ENCODE data around the gene LLCFC1. TPM values are rescaled to one million over a fixed set of nuclear protein-coding genes. Genes with fewer than 3 reads are reported as not detected.

Gene LLCFC1
- total and polyA plus RNA-seq, 2 experiments from 2014 or later: not detected

DNA sequence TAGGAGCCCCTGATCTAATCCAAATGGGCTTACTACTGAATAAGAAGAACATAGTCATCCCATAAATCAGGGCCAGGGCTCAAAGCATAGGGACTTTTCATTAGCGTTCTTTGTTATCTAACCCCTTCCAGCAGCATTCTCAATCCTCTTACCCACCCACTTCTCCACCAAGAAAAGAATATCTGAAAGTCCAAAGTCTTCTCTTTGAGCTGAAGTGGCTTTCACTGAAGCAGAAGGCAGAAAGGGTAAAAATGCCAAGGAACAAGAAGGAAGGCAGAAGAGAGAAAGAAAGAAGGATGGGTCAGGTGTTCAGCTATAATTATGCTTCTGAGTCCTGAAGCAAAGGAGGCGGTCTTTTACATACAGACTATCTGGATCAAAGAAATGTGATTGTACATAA is 15.9 kb upstream of the LLCFC1 start (continued):
- TF ChIP-seq CREB1 (CRISPR knock-in tag; IDR thresholded peaks at IDR 0.05; ENCODE audit: low read depth): no peak

DNA sequence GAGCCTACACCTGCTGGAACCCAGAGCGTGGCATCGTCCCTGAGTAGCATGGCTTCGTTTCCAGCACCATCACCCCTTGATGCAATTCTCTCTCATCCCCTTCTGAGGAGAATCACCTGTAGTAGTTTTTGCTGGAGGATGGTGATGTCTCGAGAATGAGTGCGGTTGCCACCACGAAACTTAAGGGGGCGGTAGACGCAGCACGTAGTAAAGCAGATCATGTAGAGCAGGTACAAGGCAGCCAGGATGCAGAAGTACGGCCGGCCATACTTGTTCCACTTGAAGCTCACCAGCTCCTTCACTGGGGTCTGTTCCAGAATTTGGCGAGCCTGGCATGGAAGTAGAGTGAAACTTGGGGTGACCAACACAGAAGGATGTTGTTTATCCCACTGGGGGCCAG is 13.9 kb upstream of the LLCFC1 start:
- H3K9me3 Mint-ChIP-seq: no peaks in the 10 kb centered on the region; the same call in 2 of the 3 replicates
- Histone ChIP-seq H3K27ac (ENCODE audit: low read depth) (no peak overlapping the region), H3K4me2 (no peak overlapping the region), H3K4me1 (ENCODE audit: insufficient read depth) (no peaks in the 10 kb centered on the region), H4K20me1 (replicated peaks; ENCODE audit: insufficient read depth) (no peaks in the 10 kb centered on the region), H3K4me3 (no peak overlapping the region), H3K79me2 (replicated peaks; ENCODE audit: insufficient read depth) (no peaks in the 10 kb centered on the region), H3K27me3 (ENCODE audit: insufficient read depth) (peaks cover 9% of the 10 kb centered on the region; the same call in 1 of the 2 replicates), H3F3A (replicated peaks; ENCODE audit: low read depth) (no peaks in the 10 kb centered on the region), H2AFZ (no peak overlapping the region), H3K9me2 (ENCODE audit: insufficient read depth) (no peaks in the 10 kb centered on the region), H3K36me3 (ENCODE audit: insufficient read depth) (no peaks in the 10 kb centered on the region)
- H3K4me1 Mint-ChIP-seq: no peaks in the 10 kb centered on the region
- peak; percentile 91 for ATAC-seq
- peaks cover 8% of the 10 kb centered on the region for H3K27me3 Mint-ChIP-seq (ENCODE audit: insufficient read depth, low read depth, poor library complexity)
- TF ChIP-seq JUNB (IDR thresholded peaks at IDR 0.05; ENCODE audit: unreplicated experiment): no peak
- TF ChIP-seq EZH2phosphoT487 (IDR thresholded peaks at IDR 0.05; ENCODE audit: unreplicated experiment): no peak
- TF ChIP-seq, protein P1, sequence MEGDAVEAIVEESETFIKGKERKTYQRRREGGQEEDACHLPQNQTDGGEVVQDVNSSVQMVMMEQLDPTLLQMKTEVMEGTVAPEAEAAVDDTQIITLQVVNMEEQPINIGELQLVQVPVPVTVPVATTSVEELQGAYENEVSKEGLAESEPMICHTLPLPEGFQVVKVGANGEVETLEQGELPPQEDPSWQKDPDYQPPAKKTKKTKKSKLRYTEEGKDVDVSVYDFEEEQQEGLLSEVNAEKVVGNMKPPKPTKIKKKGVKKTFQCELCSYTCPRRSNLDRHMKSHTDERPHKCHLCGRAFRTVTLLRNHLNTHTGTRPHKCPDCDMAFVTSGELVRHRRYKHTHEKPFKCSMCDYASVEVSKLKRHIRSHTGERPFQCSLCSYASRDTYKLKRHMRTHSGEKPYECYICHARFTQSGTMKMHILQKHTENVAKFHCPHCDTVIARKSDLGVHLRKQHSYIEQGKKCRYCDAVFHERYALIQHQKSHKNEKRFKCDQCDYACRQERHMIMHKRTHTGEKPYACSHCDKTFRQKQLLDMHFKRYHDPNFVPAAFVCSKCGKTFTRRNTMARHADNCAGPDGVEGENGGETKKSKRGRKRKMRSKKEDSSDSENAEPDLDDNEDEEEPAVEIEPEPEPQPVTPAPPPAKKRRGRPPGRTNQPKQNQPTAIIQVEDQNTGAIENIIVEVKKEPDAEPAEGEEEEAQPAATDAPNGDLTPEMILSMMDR (conservative IDR thresholded peaks at IDR 0.05; ENCODE audit: low read depth in 2 of 2): peak; percentile 68 to 79
- no peak for TF ChIP-seq NANOG (IDR thresholded peaks at IDR 0.05; ENCODE audit: borderline replicate concordance)
- TF ChIP-seq, protein P2, sequence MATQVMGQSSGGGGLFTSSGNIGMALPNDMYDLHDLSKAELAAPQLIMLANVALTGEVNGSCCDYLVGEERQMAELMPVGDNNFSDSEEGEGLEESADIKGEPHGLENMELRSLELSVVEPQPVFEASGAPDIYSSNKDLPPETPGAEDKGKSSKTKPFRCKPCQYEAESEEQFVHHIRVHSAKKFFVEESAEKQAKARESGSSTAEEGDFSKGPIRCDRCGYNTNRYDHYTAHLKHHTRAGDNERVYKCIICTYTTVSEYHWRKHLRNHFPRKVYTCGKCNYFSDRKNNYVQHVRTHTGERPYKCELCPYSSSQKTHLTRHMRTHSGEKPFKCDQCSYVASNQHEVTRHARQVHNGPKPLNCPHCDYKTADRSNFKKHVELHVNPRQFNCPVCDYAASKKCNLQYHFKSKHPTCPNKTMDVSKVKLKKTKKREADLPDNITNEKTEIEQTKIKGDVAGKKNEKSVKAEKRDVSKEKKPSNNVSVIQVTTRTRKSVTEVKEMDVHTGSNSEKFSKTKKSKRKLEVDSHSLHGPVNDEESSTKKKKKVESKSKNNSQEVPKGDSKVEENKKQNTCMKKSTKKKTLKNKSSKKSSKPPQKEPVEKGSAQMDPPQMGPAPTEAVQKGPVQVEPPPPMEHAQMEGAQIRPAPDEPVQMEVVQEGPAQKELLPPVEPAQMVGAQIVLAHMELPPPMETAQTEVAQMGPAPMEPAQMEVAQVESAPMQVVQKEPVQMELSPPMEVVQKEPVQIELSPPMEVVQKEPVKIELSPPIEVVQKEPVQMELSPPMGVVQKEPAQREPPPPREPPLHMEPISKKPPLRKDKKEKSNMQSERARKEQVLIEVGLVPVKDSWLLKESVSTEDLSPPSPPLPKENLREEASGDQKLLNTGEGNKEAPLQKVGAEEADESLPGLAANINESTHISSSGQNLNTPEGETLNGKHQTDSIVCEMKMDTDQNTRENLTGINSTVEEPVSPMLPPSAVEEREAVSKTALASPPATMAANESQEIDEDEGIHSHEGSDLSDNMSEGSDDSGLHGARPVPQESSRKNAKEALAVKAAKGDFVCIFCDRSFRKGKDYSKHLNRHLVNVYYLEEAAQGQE (IDR thresholded peaks at IDR 0.05; ENCODE audit: unreplicated experiment): no peak
- TF ChIP-seq, protein P3, sequence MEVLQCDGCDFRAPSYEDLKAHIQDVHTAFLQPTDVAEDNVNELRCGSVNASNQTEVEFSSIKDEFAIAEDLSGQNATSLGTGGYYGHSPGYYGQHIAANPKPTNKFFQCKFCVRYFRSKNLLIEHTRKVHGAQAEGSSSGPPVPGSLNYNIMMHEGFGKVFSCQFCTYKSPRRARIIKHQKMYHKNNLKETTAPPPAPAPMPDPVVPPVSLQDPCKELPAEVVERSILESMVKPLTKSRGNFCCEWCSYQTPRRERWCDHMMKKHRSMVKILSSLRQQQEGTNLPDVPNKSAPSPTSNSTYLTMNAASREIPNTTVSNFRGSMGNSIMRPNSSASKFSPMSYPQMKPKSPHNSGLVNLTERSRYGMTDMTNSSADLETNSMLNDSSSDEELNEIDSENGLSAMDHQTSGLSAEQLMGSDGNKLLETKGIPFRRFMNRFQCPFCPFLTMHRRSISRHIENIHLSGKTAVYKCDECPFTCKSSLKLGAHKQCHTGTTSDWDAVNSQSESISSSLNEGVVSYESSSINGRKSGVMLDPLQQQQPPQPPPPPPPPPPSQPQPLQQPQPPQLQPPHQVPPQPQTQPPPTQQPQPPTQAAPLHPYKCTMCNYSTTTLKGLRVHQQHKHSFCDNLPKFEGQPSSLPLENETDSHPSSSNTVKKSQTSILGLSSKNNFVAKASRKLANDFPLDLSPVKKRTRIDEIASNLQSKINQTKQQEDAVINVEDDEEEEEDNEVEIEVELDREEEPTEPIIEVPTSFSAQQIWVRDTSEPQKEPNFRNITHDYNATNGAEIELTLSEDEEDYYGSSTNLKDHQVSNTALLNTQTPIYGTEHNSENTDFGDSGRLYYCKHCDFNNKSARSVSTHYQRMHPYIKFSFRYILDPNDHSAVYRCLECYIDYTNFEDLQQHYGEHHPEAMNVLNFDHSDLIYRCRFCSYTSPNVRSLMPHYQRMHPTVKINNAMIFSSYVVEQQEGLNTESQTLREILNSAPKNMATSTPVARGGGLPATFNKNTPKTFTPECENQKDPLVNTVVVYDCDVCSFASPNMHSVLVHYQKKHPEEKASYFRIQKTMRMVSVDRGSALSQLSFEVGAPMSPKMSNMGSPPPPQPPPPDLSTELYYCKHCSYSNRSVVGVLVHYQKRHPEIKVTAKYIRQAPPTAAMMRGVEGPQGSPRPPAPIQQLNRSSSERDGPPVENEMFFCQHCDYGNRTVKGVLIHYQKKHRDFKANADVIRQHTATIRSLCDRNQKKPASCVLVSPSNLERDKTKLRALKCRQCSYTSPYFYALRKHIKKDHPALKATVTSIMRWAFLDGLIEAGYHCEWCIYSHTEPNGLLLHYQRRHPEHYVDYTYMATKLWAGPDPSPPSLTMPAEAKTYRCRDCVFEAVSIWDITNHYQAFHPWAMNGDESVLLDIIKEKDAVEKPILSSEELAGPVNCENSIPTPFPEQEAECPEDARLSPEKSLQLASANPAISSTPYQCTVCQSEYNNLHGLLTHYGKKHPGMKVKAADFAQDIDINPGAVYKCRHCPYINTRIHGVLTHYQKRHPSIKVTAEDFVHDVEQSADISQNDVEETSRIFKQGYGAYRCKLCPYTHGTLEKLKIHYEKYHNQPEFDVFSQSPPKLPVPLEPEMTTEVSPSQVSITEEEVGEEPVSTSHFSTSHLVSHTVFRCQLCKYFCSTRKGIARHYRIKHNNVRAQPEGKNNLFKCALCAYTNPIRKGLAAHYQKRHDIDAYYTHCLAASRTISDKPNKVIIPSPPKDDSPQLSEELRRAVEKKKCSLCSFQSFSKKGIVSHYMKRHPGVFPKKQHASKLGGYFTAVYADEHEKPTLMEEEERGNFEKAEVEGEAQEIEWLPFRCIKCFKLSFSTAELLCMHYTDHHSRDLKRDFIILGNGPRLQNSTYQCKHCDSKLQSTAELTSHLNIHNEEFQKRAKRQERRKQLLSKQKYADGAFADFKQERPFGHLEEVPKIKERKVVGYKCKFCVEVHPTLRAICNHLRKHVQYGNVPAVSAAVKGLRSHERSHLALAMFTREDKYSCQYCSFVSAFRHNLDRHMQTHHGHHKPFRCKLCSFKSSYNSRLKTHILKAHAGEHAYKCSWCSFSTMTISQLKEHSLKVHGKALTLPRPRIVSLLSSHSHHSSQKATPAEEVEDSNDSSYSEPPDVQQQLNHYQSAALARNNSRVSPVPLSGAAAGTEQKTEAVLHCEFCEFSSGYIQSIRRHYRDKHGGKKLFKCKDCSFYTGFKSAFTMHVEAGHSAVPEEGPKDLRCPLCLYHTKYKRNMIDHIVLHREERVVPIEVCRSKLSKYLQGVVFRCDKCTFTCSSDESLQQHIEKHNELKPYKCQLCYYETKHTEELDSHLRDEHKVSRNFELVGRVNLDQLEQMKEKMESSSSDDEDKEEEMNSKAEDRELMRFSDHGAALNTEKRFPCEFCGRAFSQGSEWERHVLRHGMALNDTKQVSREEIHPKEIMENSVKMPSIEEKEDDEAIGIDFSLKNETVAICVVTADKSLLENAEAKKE (CRISPR knock-in tag; IDR thresholded peaks at IDR 0.05): no peak
- H3K36me3 Mint-ChIP-seq (ENCODE audit: low read depth): no peaks in the 10 kb centered on the region; the same call in 1 of the 3 replicates
- H3K27ac Mint-ChIP-seq: no peak overlapping the region
- DNase-seq (ENCODE audit: low spot score): peak; percentile 78
- no peak overlapping the region for H3K4me3 Mint-ChIP-seq

Data from GM23338 (cell line).